Common myeloid progenitor, CD34-positive (primary cell): ENCODE data around the gene PRR29.

Experiments used
- CTCF ChIA-PET: fragments of 350-600 bp; sonication (Branson Sonifier 250); formaldehyde crosslinking; loops from one replicate; lab custom pipeline; 2021; ENCODE audit warnings: antibody characterized with exemption; lab: Charles Lee
- POLR2A ChIA-PET: fragments of 350-600 bp; sonication (Branson Sonifier 250); formaldehyde crosslinking; loops from one replicate; lab custom pipeline; 2021; ENCODE audit warnings: antibody characterized with exemption; lab: Charles Lee
- DNase-seq, 3 donors: peaks; one replicate each; pipeline versions ENCODE4 v3.0.0 to v3.0.0-alpha.2; 2013
- H3K27ac ChIP-seq, 2 experiments: 1 replicate in 1 of 2; 2 replicates in 1 of 2; pipeline ENCODE4 v1.7.0; 2013; ENCODE audit warnings: inconsistent platforms in 2 of 2, low read length in 2 of 2, mild to moderate bottlenecking in 2 of 2, low read depth in 1 of 2, moderate library complexity in 1 of 2; ENCODE audit not compliant: severe bottlenecking in 2 of 2, insufficient read depth in 1 of 2, poor library complexity in 1 of 2
- H3K27me3 ChIP-seq, 5 experiments: replicated peaks in 2 of 5; 1 replicate in 3 of 5; 2 replicates in 2 of 5; pipeline versions ENCODE4 v1.6.1 to v1.7.0; 2013; ENCODE audit warnings: low read length in 4 of 5, mild to moderate bottlenecking in 2 of 5, moderate library complexity in 2 of 5, inconsistent platforms in 1 of 5; ENCODE audit not compliant: insufficient read depth in 5 of 5, control insufficient read depth in 4 of 5
- H3K36me3 ChIP-seq, 4 experiments: 1 replicate in 2 of 4; 2 replicates in 2 of 4; pipeline versions ENCODE4 v1.6.1 to v1.7.0; 2013; ENCODE audit warnings: low read length in 3 of 4, control low read depth in 1 of 4, mild to moderate bottlenecking in 1 of 4; ENCODE audit not compliant: control insufficient read depth in 4 of 4, insufficient read depth in 4 of 4
- H3K4me1 ChIP-seq, 4 experiments: 1 replicate in 3 of 4; 2 replicates in 1 of 4; pipeline versions ENCODE4 v1.6.1 to v1.7.1; 2013; ENCODE audit warnings: low read length in 3 of 4, mild to moderate bottlenecking in 3 of 4, control low read depth in 1 of 4, inconsistent platforms in 1 of 4, moderate library complexity in 1 of 4; ENCODE audit not compliant: control insufficient read depth in 4 of 4, insufficient read depth in 4 of 4; ENCODE audit errors: control extremely low read depth in 1 of 4
- H3K4me3 ChIP-seq, 7 experiments: 1 replicate in 4 of 7; 2 replicates in 3 of 7; pipeline versions ENCODE4 v1.5.1 to v1.7.0; 2013; ENCODE audit warnings: mild to moderate bottlenecking in 7 of 7, low read length in 6 of 7, moderate library complexity in 6 of 7, inconsistent platforms in 2 of 7, low read depth in 2 of 7, control low read depth in 1 of 7; ENCODE audit not compliant: insufficient read depth in 4 of 7, control insufficient read depth in 1 of 7; ENCODE audit errors: extremely low read depth in 1 of 7
- H3K9me3 ChIP-seq, 5 experiments: 1 replicate in 4 of 5; 2 replicates in 1 of 5; pipeline versions ENCODE4 v1.6.1 to v1.7.1; 2013; ENCODE audit warnings: low read length in 4 of 5, mild to moderate bottlenecking in 2 of 5, inconsistent platforms in 1 of 5, low read depth in 1 of 5, moderate library complexity in 1 of 5; ENCODE audit not compliant: control insufficient read depth in 4 of 5, insufficient read depth in 2 of 5; ENCODE audit errors: control extremely low read depth in 1 of 5
- WGBS: methylation state at CpG from one replicate; pipeline ENCODE4 v1.1.5; 2013; ENCODE audit not compliant: insufficient coverage; 5-methylcytosine and 5-hydroxymethylcytosine counted together

PRR29 gene

DNA sequence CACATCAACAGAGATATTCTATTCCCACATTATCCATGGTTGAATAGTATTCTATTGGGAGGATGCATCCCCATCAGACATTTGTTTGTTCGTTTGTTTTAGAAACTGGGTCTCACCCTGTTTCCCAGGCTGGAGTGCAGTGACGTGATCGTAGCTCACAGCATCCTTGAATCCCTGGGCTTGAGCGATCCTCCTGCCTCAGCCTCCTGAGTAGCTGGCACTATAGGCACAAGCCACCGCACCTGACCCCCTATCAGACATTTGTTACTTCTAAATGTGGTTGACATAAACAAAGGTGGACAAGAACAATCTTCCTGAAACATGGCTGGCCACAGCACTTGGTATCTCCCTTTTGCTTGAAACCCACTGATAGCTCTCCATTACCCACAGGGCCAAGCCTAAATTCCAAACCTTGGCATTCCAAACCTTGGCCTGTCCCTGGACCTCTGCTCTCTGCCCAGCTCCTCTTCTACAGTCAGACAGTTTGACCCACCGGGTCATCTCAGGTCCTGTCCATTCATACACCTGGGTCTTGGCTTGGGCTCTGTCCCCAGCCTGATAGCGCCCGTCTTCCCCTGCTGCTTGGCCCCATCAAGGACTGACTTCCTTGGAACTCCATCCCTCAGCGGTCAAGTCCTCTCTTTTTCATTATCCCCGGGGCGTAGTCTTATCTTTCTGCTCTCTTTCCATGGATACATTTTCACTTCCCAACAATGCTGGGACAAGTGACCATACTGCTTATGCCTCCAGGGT is 1.5 kb upstream of the PRR29 start:
- WGBS: 96% methylated on average over 10 of the region's 11 CpGs
- Histone ChIP-seq H3K4me1 (peaks cover 0 to 35% (median 21%) of the 10 kb centered on the region in 4 experiments), H3K9me3 (no peaks in the 10 kb centered on the region), H3K27ac (no peak overlapping the region), H3K27me3 (no peaks in the 10 kb centered on the region), H3K36me3 (peaks cover 0 to 3% (median 0%) of the 10 kb centered on the region in 4 experiments), H3K4me3 (no peak overlapping the region)
- POLR2A ChIA-PET: no interaction called here
- no peak for DNase-seq
- CTCF ChIA-PET: interaction anchor here (0.8 to 13.9 kb wide), 8 partner anchors 9 to 148 kb away, joined by 3 to 230 read pairs (median 4); partner anchors contain the start of gene ICAM2

DNA sequence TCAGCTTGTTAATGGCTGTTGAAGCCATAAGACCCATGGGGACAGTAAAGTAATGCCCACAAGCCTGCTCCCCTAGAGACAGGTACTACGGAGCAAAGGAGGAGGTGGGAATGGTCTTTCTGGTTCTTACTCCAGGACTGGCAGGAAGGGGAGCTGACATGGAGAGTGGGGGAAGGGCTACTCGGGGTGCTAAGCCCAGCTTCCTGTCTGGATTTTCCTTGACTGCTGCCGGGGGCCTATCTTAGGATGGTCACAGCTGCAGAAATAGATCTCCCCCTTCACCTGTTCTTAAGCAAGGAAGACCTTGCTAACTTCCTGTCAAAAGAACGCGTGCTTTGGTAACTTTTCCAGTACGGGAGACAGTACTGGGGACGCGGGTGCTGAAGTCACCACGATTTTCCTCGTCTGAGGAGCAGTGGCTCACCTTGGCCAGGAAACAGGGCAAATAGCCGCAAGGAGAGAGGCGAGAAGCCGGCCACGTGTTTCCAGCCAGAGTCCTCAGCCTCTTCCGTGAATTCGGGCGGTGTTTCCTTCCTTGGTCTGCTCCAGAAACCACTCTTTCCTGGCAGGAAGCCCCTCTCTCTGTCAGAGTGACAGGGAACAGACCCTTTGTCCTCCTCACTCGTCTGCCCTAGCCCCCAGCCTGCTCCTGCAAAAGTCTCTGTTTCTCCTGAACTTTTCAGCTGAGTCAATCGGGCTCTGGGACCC is 656 bp upstream of the PRR29 start:
- Histone ChIP-seq H3K27ac (no peak overlapping the region), H3K27me3 (no peaks in the 10 kb centered on the region), H3K4me1 (peaks cover 0 to 35% (median 21%) of the 10 kb centered on the region in 4 experiments), H3K9me3 (no peaks in the 10 kb centered on the region), H3K4me3 (peak overlapping the region; percentile 54 to 90 (median 80)), H3K36me3 (peaks cover 0 to 12% (median 3%) of the 10 kb centered on the region in 4 experiments)
- ChIA-PET CTCF (interaction anchor here (0.7 to 13.9 kb wide), 8 partner anchors 11 to 147 kb away, joined by 3 to 230 read pairs (median 6); partner anchors contain the start of gene ICAM2), POLR2A (interaction anchor here (1.5 to 1.6 kb wide), 2 partner anchors 23 to 28 kb away, joined by 5 to 7 read pairs; partner anchors contain the start of gene ICAM2)
- DNase-seq: no peak
- 11% methylated on average over 18 of the region's 19 CpGs for WGBS

DNA sequence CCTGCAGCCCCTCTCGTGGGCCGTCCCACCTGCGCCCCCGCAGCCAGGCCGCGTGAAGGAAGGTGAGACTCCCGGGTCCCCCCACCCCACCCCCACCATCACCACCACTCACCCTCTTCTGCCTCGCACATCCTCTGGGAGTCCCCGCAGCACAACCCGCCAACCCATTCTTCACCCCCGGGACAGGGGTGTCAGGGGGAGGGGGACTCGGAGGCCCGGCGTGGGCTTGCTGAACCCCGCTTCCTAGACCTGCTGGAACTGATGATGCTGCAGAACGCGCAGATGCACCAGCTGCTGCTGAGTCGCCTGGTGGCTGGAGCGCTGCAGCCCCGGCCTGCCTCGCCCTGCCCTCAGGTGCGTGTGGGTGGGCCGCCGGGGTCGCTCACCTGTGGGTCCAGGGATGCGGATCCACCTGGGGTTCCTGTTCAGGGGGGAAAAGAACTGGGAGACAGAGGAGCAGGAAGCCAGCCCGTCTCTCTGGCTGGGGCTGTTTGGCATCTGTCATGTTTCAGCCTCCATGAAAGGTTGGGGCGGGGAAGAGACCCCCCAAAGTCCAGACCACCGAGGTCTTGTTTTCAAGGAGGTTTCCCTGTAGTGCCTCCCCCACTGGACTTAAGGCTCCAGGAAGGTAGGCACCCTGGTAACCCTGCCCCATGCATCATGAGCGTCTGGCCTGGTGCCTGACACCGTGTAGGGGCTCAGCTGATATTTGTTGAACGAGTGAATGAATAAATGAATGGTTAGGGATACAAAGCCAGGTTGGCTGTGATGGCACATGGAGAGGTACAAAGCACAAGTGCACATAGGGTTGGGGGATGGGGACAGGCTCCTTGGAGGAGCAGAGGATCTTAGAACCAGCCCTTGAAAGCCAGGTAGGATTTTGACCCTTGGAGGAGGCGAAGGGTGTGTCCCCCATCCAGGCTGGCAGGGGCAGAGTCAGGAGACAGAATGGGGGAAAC is 849 bp downstream of the PRR29 start:
- 19% methylated on average over 16 of the region's 33 CpGs for WGBS
- POLR2A ChIA-PET: interaction anchor here (1.5 to 1.6 kb wide), 2 partner anchors 21 to 27 kb away, joined by 5 to 7 read pairs; partner anchors contain the start of gene ICAM2
- peak overlapping the region; percentile 54 to 90 (median 80) for H3K4me3 ChIP-seq
- no peaks in the 10 kb centered on the region for H3K9me3 ChIP-seq
- H3K27ac ChIP-seq: no peak overlapping the region
- peak in 2 of 3 donors; percentile 60 to 71 for DNase-seq
- H3K4me1 ChIP-seq: peaks cover 0 to 33% (median 17%) of the 10 kb centered on the region in 4 experiments
- CTCF ChIA-PET: interaction anchor here (1.0 to 13.9 kb wide), 7 partner anchors 8 to 80 kb away, joined by 3 to 230 read pairs (median 5); partner anchors contain the start of genes GH1 and ICAM2
- H3K27me3 ChIP-seq: no peaks in the 10 kb centered on the region
- H3K36me3 ChIP-seq: peaks cover 5 to 27% (median 12%) of the 10 kb centered on the region in 4 experiments

DNA sequence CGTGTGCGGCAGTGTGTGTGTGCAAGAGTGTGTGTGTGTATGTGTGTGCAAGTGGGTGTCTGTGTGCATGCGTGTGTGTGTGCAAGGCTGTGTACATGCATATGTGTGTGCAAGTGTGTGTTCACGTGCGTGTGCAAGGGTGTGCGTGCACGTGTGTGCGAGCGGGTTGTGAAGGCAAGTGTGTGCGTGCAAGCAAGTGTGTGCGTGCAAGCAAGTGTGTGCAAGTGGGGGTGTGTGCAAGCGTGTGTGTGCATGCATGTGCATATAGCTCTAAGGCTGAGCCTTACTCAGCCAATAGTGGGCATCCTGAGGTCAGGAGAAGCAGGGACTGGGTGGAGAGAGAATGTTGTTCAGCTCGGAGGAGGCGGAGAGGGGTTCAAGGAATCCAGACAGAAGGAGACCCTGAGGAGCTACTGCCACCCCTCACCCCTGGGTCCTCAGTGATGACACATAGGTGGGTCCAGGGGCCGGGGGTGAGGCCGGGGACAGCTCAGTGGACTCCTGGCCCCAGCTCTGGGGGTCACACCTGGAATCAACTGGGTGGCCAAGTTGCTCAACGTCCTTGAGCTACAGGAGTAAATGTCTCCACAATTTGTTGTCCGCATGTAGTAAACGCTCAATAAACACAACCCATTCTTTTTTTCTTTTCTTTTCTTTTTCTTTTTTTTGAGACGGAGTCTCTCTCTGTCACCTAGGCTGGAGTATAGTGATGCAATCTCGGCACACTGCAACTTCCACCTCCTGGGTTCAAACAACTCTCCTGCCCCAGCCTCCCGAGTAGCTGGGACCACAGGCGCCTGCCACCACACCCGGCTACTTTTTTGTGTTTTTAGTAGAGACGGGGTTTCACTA is 1.8 kb downstream of the PRR29 start:
- Histone ChIP-seq H3K4me1 (peaks cover 0 to 32% (median 17%) of the 10 kb centered on the region in 4 experiments), H3K4me3 (no peak overlapping the region), H3K9me3 (no peaks in the 10 kb centered on the region), H3K36me3 (peaks cover 12 to 36% (median 17%) of the 10 kb centered on the region in 4 experiments), H3K27me3 (no peaks in the 10 kb centered on the region), H3K27ac (no peak overlapping the region)
- POLR2A ChIA-PET: interaction anchor here (0.6 to 0.7 kb wide), 2 partner anchors 23 to 81 kb away, joined by 3 to 4 read pairs; no protein-coding TSS in a partner anchor
- DNase-seq: no peak
- CTCF ChIA-PET: interaction anchor here (1.0 to 13.9 kb wide), 7 partner anchors 9 to 133 kb away, joined by 3 to 230 read pairs (median 4); partner anchors contain the start of genes GH1 and ICAM2
- 90% methylated on average over 20 of the region's 25 CpGs for WGBS

DNA sequence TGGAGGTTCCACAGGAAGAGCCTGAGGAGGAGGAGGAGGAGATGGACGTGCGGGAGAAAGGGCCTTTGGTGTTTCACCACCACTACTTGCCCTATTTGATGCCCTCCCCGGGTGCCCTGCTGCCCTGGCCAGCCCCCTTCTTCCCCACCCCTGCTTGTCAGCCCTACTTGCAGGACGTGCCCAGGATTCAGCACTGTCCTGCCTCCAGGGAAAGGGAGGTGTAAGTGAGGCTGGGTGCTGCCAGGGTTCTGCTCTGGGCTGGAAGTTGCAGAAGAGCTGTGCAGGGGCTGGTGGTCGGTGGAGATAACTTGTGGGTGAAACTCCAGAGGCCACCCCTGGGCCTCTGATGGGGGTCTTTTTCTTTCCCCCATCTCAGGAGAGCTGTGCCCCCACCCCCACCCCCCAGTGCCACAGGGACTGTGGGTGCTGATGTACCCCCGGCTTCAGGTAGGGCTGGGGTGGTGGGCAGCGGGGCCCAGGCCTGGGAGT is 3.0 kb downstream of the PRR29 start:
- peaks cover 0 to 33% (median 26%) of the 10 kb centered on the region in 4 experiments for H3K4me1 ChIP-seq
- peaks cover 16 to 39% (median 20%) of the 10 kb centered on the region in 4 experiments for H3K36me3 ChIP-seq
- no peaks in the 10 kb centered on the region for H3K27me3 ChIP-seq
- CTCF ChIA-PET: interaction anchor here (2.5 to 13.9 kb wide), 3 partner anchors 10 to 24 kb away, joined by 12 to 230 read pairs (median 25); partner anchors contain the start of gene ICAM2
- POLR2A ChIA-PET: interaction anchor here (0.8 kb wide), 2 partner anchors 21 to 24 kb away, joined by 3 to 4 read pairs; no protein-coding TSS in a partner anchor
- 100% methylated on average over 3 of the region's 7 CpGs for WGBS
- no peak overlapping the region for H3K27ac ChIP-seq
- DNase-seq: no peak
- no peaks in the 10 kb centered on the region for H3K9me3 ChIP-seq
- H3K4me3 ChIP-seq: no peak overlapping the region
